Calu3 (cell line): ENCODE results near the gene MYB. TPM values are rescaled to one million over a fixed set of nuclear protein-coding genes. Genes with fewer than 3 reads are reported as not detected.
"Not testable (repeated sequence)": the region's sequence is repeated elsewhere in the genome, so short reads cannot be mapped to it uniquely, and the experiment has no call there.

Experiments
- BruUV-seq: library from RNA; stranded (reverse); fragments of 400-500 nt; replicated peaks from 2 replicates; lab custom pipeline; 2021; lab: Mats Ljungman, UMichigan
- CTCF ChIA-PET: fragments of 300-600 bp; sonication (Branson Sonifier 250); formaldehyde crosslinking; loops from one replicate; lab custom pipeline; 2022; ENCODE audit warnings: antibody characterized with exemption; lab: Charles Lee
- DNase-seq: peaks from one replicate; pipeline ENCODE4 v3.0.0; 2022
- H3K27ac Mint-ChIP-seq: one replicate; pipeline ENCODE4 v1.8.0; 2022; ENCODE audit warnings: mixed read lengths; ENCODE audit not compliant: unreplicated experiment
- H3K27me3 Mint-ChIP-seq: one replicate; pipeline ENCODE4 v1.8.0; 2022; ENCODE audit warnings: mixed read lengths; ENCODE audit not compliant: unreplicated experiment
- H3K36me3 Mint-ChIP-seq: one replicate; pipeline ENCODE4 v1.8.0; 2022; ENCODE audit warnings: mild to moderate bottlenecking, moderate library complexity, mixed read lengths; ENCODE audit not compliant: insufficient read depth, unreplicated experiment
- H3K4me1 Mint-ChIP-seq: one replicate; pipeline ENCODE4 v1.8.0; 2022; ENCODE audit warnings: mild to moderate bottlenecking, low read depth, mixed read lengths; ENCODE audit not compliant: unreplicated experiment
- H3K4me3 Mint-ChIP-seq: one replicate; pipeline ENCODE4 v1.8.0; 2022; ENCODE audit warnings: mild to moderate bottlenecking, low read depth, moderate library complexity, mixed read lengths; ENCODE audit not compliant: unreplicated experiment
- H3K9me3 Mint-ChIP-seq: one replicate; pipeline ENCODE4 v1.8.0; 2022; ENCODE audit warnings: low read depth, mixed read lengths; ENCODE audit not compliant: unreplicated experiment
- CTCF ChIP-seq: fragments of 200-600 bp; IDR thresholded peaks from one replicate; pipeline ENCODE4 v1.8.0; 2022; ENCODE audit warnings: antibody characterized with exemption; ENCODE audit not compliant: unreplicated experiment
- intact Hi-C: fragments of 100-400 bp; cut with micrococcal nuclease; formaldehyde crosslinking; loops from one replicate; pipeline ENCODE4 v1.10.0; 2022; ENCODE audit not compliant: unreplicated experiment
- total RNA-seq: library from RNA; stranded (reverse); gene quantifications from 2 replicates; pipeline ENCODE4 v1.2.3, GENCODE V29; 2022

The MYB gene
- total RNA-seq, 1 experiment from 2014 or later = 3.1 TPM

GRCh38 chr6:135163440-135163738 lies 17.7 kb upstream of the MYB start:
- intact Hi-C loops = no loop called here
- Mint-ChIP-seq H3K4me3 (no peak overlapping the region), H3K36me3 (no peaks in the 10 kb centered on the region), H3K9me3 (no peaks in the 10 kb centered on the region), H3K27ac (no peak overlapping the region), H3K4me1 (no peaks in the 10 kb centered on the region), H3K27me3 (peaks cover 25% of the 10 kb centered on the region)
- CTCF ChIA-PET = no interaction called here
- no peak for DNase-seq
- no peak for TF ChIP-seq CTCF
- BruUV-seq = no TSS peak

- H3K27ac Mint-ChIP-seq, H3K4me1 Mint-ChIP-seq, CTCF ChIA-PET, H3K36me3 Mint-ChIP-seq, H3K4me3 Mint-ChIP-seq, DNase-seq, intact Hi-C loops, BruUV-seq, H3K9me3 Mint-ChIP-seq: not testable (repeated sequence)
- peaks cover 25% of the 10 kb centered on the region for H3K27me3 Mint-ChIP-seq
Observed at GRCh38 chr6:135164387-135164786, 16.7 kb upstream of the MYB start.

GRCh38 chr6:135165031-135165430 lies 16.1 kb upstream of the MYB start:
- H3K27ac Mint-ChIP-seq = no peak overlapping the region
- no peak for DNase-seq
- intact Hi-C loops = no loop called here
- no peak overlapping the region for H3K4me3 Mint-ChIP-seq
- H3K9me3 Mint-ChIP-seq = no peaks in the 10 kb centered on the region
- CTCF ChIA-PET = no interaction called here
- no peaks in the 10 kb centered on the region for H3K36me3 Mint-ChIP-seq
- BruUV-seq = no TSS peak
- no peak for TF ChIP-seq CTCF
- peaks cover 19% of the 10 kb centered on the region for H3K27me3 Mint-ChIP-seq
- no peaks in the 10 kb centered on the region for H3K4me1 Mint-ChIP-seq

GRCh38 chr6:135166515-135166914 lies 14.6 kb upstream of the MYB start:
- BruUV-seq = no TSS peak
- Mint-ChIP-seq H3K4me1 (no peaks in the 10 kb centered on the region), H3K36me3 (no peaks in the 10 kb centered on the region), H3K27ac (no peak overlapping the region), H3K4me3 (no peak overlapping the region), H3K27me3 (peaks cover 4% of the 10 kb centered on the region), H3K9me3 (no peaks in the 10 kb centered on the region)
- no peak for DNase-seq
- intact Hi-C loops = no loop called here
- no peak for TF ChIP-seq CTCF
- CTCF ChIA-PET = interaction anchor here (0.7 kb wide), 1 partner anchor 14 kb away, joined by 5 read pairs; the partner anchor contains the start of gene MYB

GRCh38 chr6:135167617-135168016 lies 13.5 kb upstream of the MYB start:
- DNase-seq = no peak
- intact Hi-C loops = no loop called here
- no peak overlapping the region for H3K4me3 Mint-ChIP-seq
- no peaks in the 10 kb centered on the region for H3K9me3 Mint-ChIP-seq
- TF ChIP-seq CTCF = no peak
- no peak overlapping the region for H3K27ac Mint-ChIP-seq
- BruUV-seq = no TSS peak
- no peaks in the 10 kb centered on the region for H3K27me3 Mint-ChIP-seq
- H3K36me3 Mint-ChIP-seq = no peaks in the 10 kb centered on the region
- H3K4me1 Mint-ChIP-seq = no peaks in the 10 kb centered on the region
- CTCF ChIA-PET = interaction anchor here (0.6 to 0.7 kb wide), 2 partner anchors 56 to 1117 kb away, joined by 3 to 5 read pairs; no protein-coding TSS in a partner anchor
